A673 (cell line): Measurements from ENCODE around the gene LMF1.

Source experiments
- CTCF ChIP-seq: fragments of 300-800, 200-600 bp; sonication (generic); conservative IDR thresholded peaks from 2 replicates; pipeline ENCODE4 v1.5.1; 2017; ENCODE audit warnings: low read depth, mild to moderate bottlenecking, antibody characterized with exemption, low read length, moderate library complexity, mixed read lengths
- EZH2 ChIP-seq: fragments of 200-600 bp; sonication (generic); IDR thresholded peaks from 2 replicates; pipeline ENCODE4 v1.6.1; 2017; ENCODE audit warnings: borderline replicate concordance, low read depth, mild to moderate bottlenecking, mixed read lengths, antibody characterized with exemption, low read length; ENCODE audit not compliant: poor library complexity, severe bottlenecking

- no peak for TF ChIP-seq CTCF
- TF ChIP-seq EZH2, result no peak
These were observed 64.5 kb downstream of the LMF1 start for GRCh38 chr16:906296-906695.
